K562 (cell line): ENCODE results near the gene CD14. TPM values are rescaled to one million over a fixed set of nuclear protein-coding genes. Genes with fewer than 3 reads are reported as not detected.
A peak's percentile ranks its signal among the peaks of the same experiment; 100 is the strongest.

Experiments
- CAMTA2 ChIP-seq: fragments of 250-450 bp; sonication (Bioruptor Pico); conservative IDR thresholded peaks from 2 replicates; pipeline ENCODE4 v1.5.1; 2022
- CBX2 ChIP-seq: fragments of 200-600 bp; sonication (generic); IDR thresholded peaks from one replicate; pipeline ENCODE4 v1.6.1; 2012; ENCODE audit warnings: mild to moderate bottlenecking, low read length, inconsistent platforms; ENCODE audit not compliant: insufficient read depth, poor library complexity, severe bottlenecking
- CEBPB ChIP-seq: fragments of 450-650 bp; IDR thresholded peaks from 2 replicates; pipeline ENCODE4 v1.6.1; 2016; ENCODE audit warnings: missing genetic modification characterization, missing compliant biosample characterization
- EGR1 ChIP-seq: fragments of 450-650 bp; conservative IDR thresholded peaks from 2 replicates; pipeline ENCODE4 v1.6.1; 2017; ENCODE audit warnings: mild to moderate bottlenecking
- EHMT2 ChIP-seq: fragments of 450-650 bp; IDR thresholded peaks from 2 replicates; pipeline ENCODE4 v1.6.1; 2018; ENCODE audit warnings: antibody characterized with exemption
- FOXJ2 ChIP-seq: fragments of 200-800 bp; sonication (Bioruptor generic); IDR thresholded peaks from 2 replicates; pipeline ENCODE4 v1.6.1; 2016; ENCODE audit warnings: missing genetic modification characterization, missing compliant biosample characterization
- FOXP1 ChIP-seq: sonication (generic); formaldehyde crosslinking; IDR thresholded peaks from 2 replicates; pipeline ENCODE4 v1.8.0; 2022; ENCODE audit warnings: mild to moderate bottlenecking, missing genetic modification reagents
- GATAD2A ChIP-seq: fragments of 450-650 bp; IDR thresholded peaks from 2 replicates; pipeline ENCODE4 v1.6.1; 2017
- HSF4 ChIP-seq: fragments of 250-450 bp; sonication (Bioruptor Pico); IDR thresholded peaks from 2 replicates; pipeline ENCODE4 v2.1.2; 2022; ENCODE audit warnings: mild to moderate bottlenecking, moderate library complexity, borderline replicate concordance
- JUND ChIP-seq, 2 experiments: IDR thresholded peaks; 2 replicates in 1 of 2; 3 replicates in 1 of 2; pipeline ENCODE4 v1.6.1; 2011; ENCODE audit warnings: borderline replicate concordance in 2 of 2, low read depth in 2 of 2, low read length in 2 of 2, improper control_type of control experiment in 1 of 2, missing biosample characterization in 1 of 2, missing genetic modification characterization in 1 of 2, missing genetic modification reagents in 1 of 2
- KAT2B ChIP-seq: IDR thresholded peaks from one replicate; pipeline ENCODE4 v1.6.1; 2012; ENCODE audit warnings: low read depth, mild to moderate bottlenecking, control low read depth, inconsistent platforms, low read length, moderate library complexity
- LCOR ChIP-seq: sonication (generic); formaldehyde crosslinking; IDR thresholded peaks from 2 replicates; pipeline ENCODE4 v1.8.0; 2022; ENCODE audit warnings: mild to moderate bottlenecking, missing genetic modification reagents
- PML ChIP-seq: IDR thresholded peaks from 2 replicates; pipeline ENCODE4 v1.6.1; 2012; ENCODE audit warnings: low read length, inconsistent platforms
- PPARD ChIP-seq: fragments of 250-450 bp; sonication (Bioruptor Pico); IDR thresholded peaks from 2 replicates; pipeline ENCODE4 v1.8.0; 2022; ENCODE audit warnings: inconsistent platforms, mild to moderate bottlenecking, moderate library complexity
- SIX5 ChIP-seq, 2 experiments: IDR thresholded peaks; 2 replicates each; pipeline ENCODE4 v1.6.1; 2011; ENCODE audit warnings: low read length in 2 of 2, borderline replicate concordance in 1 of 2, low read depth in 1 of 2, mild to moderate bottlenecking in 1 of 2, moderate library complexity in 1 of 2; ENCODE audit not compliant: insufficient read depth in 1 of 2
- SP2 ChIP-seq: IDR thresholded peaks from 2 replicates; pipeline ENCODE4 v1.6.1; 2011; ENCODE audit warnings: mild to moderate bottlenecking, low read depth, low read length, moderate library complexity; ENCODE audit not compliant: poor library complexity, severe bottlenecking; ENCODE audit errors: extremely low read depth
- TAF7 ChIP-seq: fragments of 450-650 bp; IDR thresholded peaks from 2 replicates; pipeline ENCODE4 v1.6.1; 2016; ENCODE audit warnings: missing genetic modification characterization, missing compliant biosample characterization
- TEAD4 ChIP-seq, 2 experiments: sonication (generic) in 1 of 2; formaldehyde crosslinking in 1 of 2; IDR thresholded peaks; 2 replicates each; pipeline versions ENCODE4 v1.6.1 to v1.8.0; 2012 to 2022; ENCODE audit warnings: borderline replicate concordance in 1 of 2, inconsistent platforms in 1 of 2, low read length in 1 of 2, mild to moderate bottlenecking in 1 of 2, missing genetic modification reagents in 1 of 2
- ZEB2 ChIP-seq: fragments of 450-650 bp; IDR thresholded peaks from 2 replicates; pipeline ENCODE4 v1.6.1; 2016
- ZFX ChIP-seq: sonication (generic); formaldehyde crosslinking; IDR thresholded peaks from 2 replicates; pipeline ENCODE4 v1.8.0; 2022; ENCODE audit warnings: mild to moderate bottlenecking, missing genetic modification reagents, moderate library complexity
- ZKSCAN1 ChIP-seq: fragments of 150-350 bp; IDR thresholded peaks from 2 replicates; pipeline ENCODE4 v1.6.1; 2016; ENCODE audit warnings: low read depth, low read length
- ZNF175 ChIP-seq: fragments of 200-800 bp; sonication (Bioruptor generic); IDR thresholded peaks from 2 replicates; pipeline ENCODE4 v1.6.1; 2016; ENCODE audit warnings: low read depth, mild to moderate bottlenecking, missing genetic modification characterization, missing compliant biosample characterization
- ZNF586 ChIP-seq: fragments of 450-650 bp; formaldehyde crosslinking; conservative IDR thresholded peaks from 2 replicates; pipeline ENCODE4 v1.4.0; 2020; ENCODE audit warnings: mild to moderate bottlenecking, moderate library complexity
- ZNF589 ChIP-seq: fragments of 200-800 bp; sonication (Bioruptor generic); IDR thresholded peaks from 2 replicates; pipeline ENCODE4 v1.6.1; 2016; ENCODE audit warnings: low read depth, missing genetic modification characterization, missing compliant biosample characterization
- ZNF778 ChIP-seq: fragments of 450-650 bp; formaldehyde crosslinking; IDR thresholded peaks from 2 replicates; pipeline ENCODE4 v1.4.0; 2020; ENCODE audit warnings: mild to moderate bottlenecking, moderate library complexity
- ZSCAN29 ChIP-seq: fragments of 450-650 bp; IDR thresholded peaks from 2 replicates; pipeline ENCODE4 v1.6.1; 2017
- polyA plus RNA-seq, 8 experiments: library from polyadenylated mRNA; depleted of rRNA in 4 of 8; stranded (reverse) in 5 of 8; unstranded in 3 of 8; fragments of >200 nt; fragmentation: Nextera tagmentation in 2 of 8; fragmentation: Illumina TruSeq in 1 of 8; extraction: Ambion mirVana in 2 of 8; extraction: Trizol in 1 of 8; gene quantifications; 2 replicates each; pipeline versions ENCODE4 v1.2.1 to v1.2.3, GENCODE V29; 2011 to 2014; ENCODE audit warnings: inconsistent platforms in 1 of 8, missing spikeins in 1 of 8
- total RNA-seq, 7 experiments: library from RNA; depleted of rRNA in 6 of 7; stranded (reverse); fragments of >200 nt in 6 of 7; fragmentation: Illumina TruSeq in 2 of 7; extraction: Trizol in 2 of 7; gene quantifications; 2 replicates each; pipeline versions ENCODE4 v1.2.1 to v1.2.3, GENCODE V29; 2011 to 2021; ENCODE audit warnings: low replicate concordance in 1 of 7
- TF ChIP-seq, protein P1 (sequence below), 2 experiments: fragments of 450-650 bp; IDR thresholded peaks; 2 replicates each; pipeline ENCODE4 v1.6.1; 2018; ENCODE audit warnings: mild to moderate bottlenecking in 2 of 2, low read depth in 1 of 2; ENCODE audit not compliant: partially characterized antibody in 2 of 2

Gene CD14
- total and polyA plus RNA-seq, 9 of the 15 experiments (the other 6 are each of a cell fraction or from before 2014, with no cell fraction given) = 0.07 to 0.47 (median 0.14) TPM; not detected in 2

DNA sequence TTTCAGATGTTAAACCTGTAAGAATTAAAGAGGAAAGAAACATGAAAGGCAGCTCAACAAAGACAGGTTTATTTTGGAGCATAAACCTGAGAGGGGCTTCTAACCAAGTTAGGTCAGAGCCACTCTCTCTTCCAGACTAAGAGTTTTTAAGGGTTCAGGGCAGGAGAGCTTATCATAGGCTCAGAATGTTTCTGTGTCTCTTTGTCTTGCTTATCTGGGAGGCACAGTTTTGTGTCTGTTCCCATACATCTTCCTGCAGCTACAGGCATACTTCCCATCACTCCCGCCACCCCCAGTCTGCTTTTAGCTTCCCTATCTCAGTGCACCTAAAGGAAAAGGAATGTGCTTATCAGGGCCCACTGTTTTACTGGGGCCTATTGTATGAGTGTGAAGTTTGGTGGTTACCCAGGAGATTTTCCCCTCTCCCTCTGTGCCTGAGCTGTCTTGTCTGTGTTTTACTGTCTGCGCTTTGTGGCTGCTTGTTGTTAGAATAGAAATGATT is 21.9 kb downstream of the CD14 start (continued):
- TF ChIP-seq SP2 (no peak), ZNF589 (CRISPR knock-in tag) (peak; percentile 60; the same call in 1 of the 2 replicates), PPARD (CRISPR knock-in tag) (no peak), LCOR (CRISPR knock-in tag) (peak; percentile 90), CEBPB (tag) (no peak), ZEB2 (peak; percentile 91), ZSCAN29 (no peak), TAF7 (tag) (no peak), ZKSCAN1 (0 out of 2 replicates have a peak, but pooled peaks have one; percentile 14), GATAD2A (0 out of 2 replicates have a peak, but pooled peaks have one; percentile 41), ZNF586 (CRISPR knock-in tag) (no peak), JUND (IDR thresholded peaks at IDR 0.05; ENCODE audit: borderline replicate concordance, low read depth, low read length) (peak; percentile 52), JUND (tag; IDR thresholded peaks at IDR 0.05; ENCODE audit: borderline replicate concordance, low read depth, low read length) (0 out of 3 replicates have a peak, but pooled peaks have one; percentile 51), CBX2 (no peak), PML (peak; percentile 78), KAT2B (no peak), TEAD4 (IDR thresholded peaks at IDR 0.05; ENCODE audit: low read length) (peak; percentile 96), TEAD4 (CRISPR knock-in tag; IDR thresholded peaks at IDR 0.05; ENCODE audit: borderline replicate concordance) (no peak), ZNF175 (CRISPR knock-in tag) (0 out of 2 replicates have a peak, but pooled peaks have one; percentile 50), SIX5 (IDR thresholded peaks at IDR 0.05; ENCODE audit: borderline replicate concordance in 1 of 2, insufficient read depth in 1 of 2, low read depth in 1 of 2, low read length in 2 of 2) (no peak), EHMT2 (peak; percentile 42; the same call in 1 of the 2 replicates), ZNF778 (no peak), FOXP1 (CRISPR knock-in tag) (no peak), EGR1 (peak; percentile 68), HSF4 (CRISPR knock-in tag) (no peak), CAMTA2 (CRISPR knock-in tag) (no peak), ZFX (peak; percentile 60), FOXJ2 (tag) (peak; percentile 78; the same call in 1 of the 2 replicates)
- TF ChIP-seq, protein P1, sequence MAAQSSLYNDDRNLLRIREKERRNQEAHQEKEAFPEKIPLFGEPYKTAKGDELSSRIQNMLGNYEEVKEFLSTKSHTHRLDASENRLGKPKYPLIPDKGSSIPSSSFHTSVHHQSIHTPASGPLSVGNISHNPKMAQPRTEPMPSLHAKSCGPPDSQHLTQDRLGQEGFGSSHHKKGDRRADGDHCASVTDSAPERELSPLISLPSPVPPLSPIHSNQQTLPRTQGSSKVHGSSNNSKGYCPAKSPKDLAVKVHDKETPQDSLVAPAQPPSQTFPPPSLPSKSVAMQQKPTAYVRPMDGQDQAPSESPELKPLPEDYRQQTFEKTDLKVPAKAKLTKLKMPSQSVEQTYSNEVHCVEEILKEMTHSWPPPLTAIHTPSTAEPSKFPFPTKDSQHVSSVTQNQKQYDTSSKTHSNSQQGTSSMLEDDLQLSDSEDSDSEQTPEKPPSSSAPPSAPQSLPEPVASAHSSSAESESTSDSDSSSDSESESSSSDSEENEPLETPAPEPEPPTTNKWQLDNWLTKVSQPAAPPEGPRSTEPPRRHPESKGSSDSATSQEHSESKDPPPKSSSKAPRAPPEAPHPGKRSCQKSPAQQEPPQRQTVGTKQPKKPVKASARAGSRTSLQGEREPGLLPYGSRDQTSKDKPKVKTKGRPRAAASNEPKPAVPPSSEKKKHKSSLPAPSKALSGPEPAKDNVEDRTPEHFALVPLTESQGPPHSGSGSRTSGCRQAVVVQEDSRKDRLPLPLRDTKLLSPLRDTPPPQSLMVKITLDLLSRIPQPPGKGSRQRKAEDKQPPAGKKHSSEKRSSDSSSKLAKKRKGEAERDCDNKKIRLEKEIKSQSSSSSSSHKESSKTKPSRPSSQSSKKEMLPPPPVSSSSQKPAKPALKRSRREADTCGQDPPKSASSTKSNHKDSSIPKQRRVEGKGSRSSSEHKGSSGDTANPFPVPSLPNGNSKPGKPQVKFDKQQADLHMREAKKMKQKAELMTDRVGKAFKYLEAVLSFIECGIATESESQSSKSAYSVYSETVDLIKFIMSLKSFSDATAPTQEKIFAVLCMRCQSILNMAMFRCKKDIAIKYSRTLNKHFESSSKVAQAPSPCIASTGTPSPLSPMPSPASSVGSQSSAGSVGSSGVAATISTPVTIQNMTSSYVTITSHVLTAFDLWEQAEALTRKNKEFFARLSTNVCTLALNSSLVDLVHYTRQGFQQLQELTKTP (IDR thresholded peaks at IDR 0.05; ENCODE audit: low read depth in 1 of 2, partially characterized antibody in 2 of 2) = peak; percentile 43 to 84
